SHP77 treated with DMSO at 0.1 percent for 48 hours (cell line): ENCODE measurements around the gene FCHO2.

Experiments used
- DNase-seq: peaks from one replicate; lab custom pipeline; 2025; lab: John Stamatoyannopoulos, UW

The FCHO2 gene

GRCh38 chr5:73137563-73138530 is 182.0 kb downstream of the FCHO2 start:
- no peak for DNase-seq

GRCh38 chr5:73139485-73139884 is 183.6 kb downstream of the FCHO2 start:
- no peak for DNase-seq
